GM12891 (cell line): ENCODE results near the gene ASIC1.

Source experiments
- PAX5 ChIP-seq: IDR thresholded peaks from 2 replicates; pipeline ENCODE4 v1.6.1; 2011; ENCODE audit warnings: low read length, moderate library complexity, mild to moderate bottlenecking; ENCODE audit not compliant: insufficient read depth, severe bottlenecking
- POLR2A ChIP-seq: IDR thresholded peaks from 2 replicates; pipeline ENCODE4 v1.6.1; 2011; ENCODE audit warnings: low read depth, low read length, control low read depth
- POLR2AphosphoS5 ChIP-seq: IDR thresholded peaks from 2 replicates; pipeline ENCODE4 v1.6.1; 2011; ENCODE audit warnings: low read depth, low read length, control low read depth
- POU2F2 ChIP-seq: IDR thresholded peaks from 2 replicates; pipeline ENCODE4 v1.6.1; 2011; ENCODE audit warnings: low read depth, mild to moderate bottlenecking, control low read depth, low read length, moderate library complexity
- SPI1 ChIP-seq: IDR thresholded peaks from 2 replicates; pipeline ENCODE4 v1.6.1; 2011; ENCODE audit warnings: low read depth, low read length, control low read depth
- TAF1 ChIP-seq: IDR thresholded peaks from 2 replicates; pipeline ENCODE4 v1.6.1; 2011; ENCODE audit warnings: low read depth, low read length, control low read depth

DNA sequence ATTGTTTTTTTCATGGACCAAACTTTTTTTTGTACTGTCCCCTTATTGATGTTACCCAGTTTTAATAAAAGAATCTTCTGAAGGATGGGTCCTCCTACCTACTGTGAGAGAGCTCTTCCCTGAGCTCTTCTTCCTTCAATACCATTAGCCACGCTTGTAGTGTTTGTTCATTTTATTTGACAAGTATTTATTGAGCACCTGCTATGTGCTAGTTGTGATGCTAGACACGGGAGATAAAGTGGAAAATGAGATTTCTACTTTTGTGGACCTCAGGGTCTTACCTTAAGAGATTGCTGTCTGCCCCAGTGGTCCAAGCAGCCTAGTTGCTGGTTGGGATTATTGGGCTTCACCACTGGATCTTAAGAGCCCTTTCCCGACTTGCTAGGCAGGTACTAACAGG, 43.2 kb downstream of the ASIC1 start:
- TF ChIP-seq POLR2A: no peak
- no peak for TF ChIP-seq POLR2AphosphoS5
- TF ChIP-seq TAF1: no peak
- TF ChIP-seq PAX5: no peak
- TF ChIP-seq SPI1: no peak
- no peak for TF ChIP-seq POU2F2
